Liver (tissue), 9 donors: ENCODE results near the gene PCDHGA9. TPM values are rescaled to one million over a fixed set of nuclear protein-coding genes. Genes with fewer than 3 reads are reported as not detected.
A peak's percentile ranks its signal among the peaks of the same experiment; 100 is the strongest.
"Not testable (repeated sequence)": the region's sequence is repeated elsewhere in the genome, so short reads cannot be mapped to it uniquely, and the experiment has no call there.

ENCODE experiments used
- DNase-seq: peaks from one replicate; pipeline ENCODE4 v3.0.0-alpha.2; 2017; ENCODE audit warnings: low spot score
- H3K27ac ChIP-seq, 2 donors: one replicate each; pipeline ENCODE4 v1.7.0; 2013; ENCODE audit warnings: inconsistent platforms in 2 of 2, low read length in 2 of 2, control low read depth in 1 of 2, low read depth in 1 of 2, mild to moderate bottlenecking in 1 of 2
- H3K27me3 ChIP-seq, 4 donors: one replicate each; pipeline versions ENCODE4 v1.6.1 to v1.7.0; 2013; ENCODE audit warnings: low read length in 3 of 4, inconsistent platforms in 1 of 4, mild to moderate bottlenecking in 1 of 4, moderate library complexity in 1 of 4; ENCODE audit not compliant: control insufficient read depth in 4 of 4, insufficient read depth in 4 of 4
- H3K36me3 ChIP-seq, 4 donors: one replicate each; pipeline versions ENCODE4 v1.6.1 to v1.7.0; 2013; ENCODE audit warnings: low read length in 3 of 4, mild to moderate bottlenecking in 3 of 4, low read depth in 1 of 4, moderate library complexity in 1 of 4; ENCODE audit not compliant: control insufficient read depth in 4 of 4, insufficient read depth in 3 of 4
- H3K4me1 ChIP-seq, 4 donors: one replicate each; pipeline versions ENCODE4 v1.6.1 to v1.7.0; 2013; ENCODE audit warnings: low read length in 3 of 4, mild to moderate bottlenecking in 3 of 4, moderate library complexity in 1 of 4; ENCODE audit not compliant: control insufficient read depth in 4 of 4, insufficient read depth in 4 of 4
- H3K4me3 ChIP-seq, 3 donors: one replicate each; pipeline versions ENCODE4 v1.6.1 to v1.7.0; 2013; ENCODE audit warnings: low read length in 3 of 3, control low read depth in 1 of 3, low read depth in 1 of 3, mild to moderate bottlenecking in 1 of 3
- H3K9ac ChIP-seq, 2 donors: one replicate each; pipeline ENCODE4 v1.7.0; 2013; ENCODE audit warnings: low read length in 2 of 2, mild to moderate bottlenecking in 2 of 2, moderate library complexity in 2 of 2, control low read depth in 1 of 2, low read depth in 1 of 2
- H3K9me3 ChIP-seq, 4 donors: one replicate each; pipeline versions ENCODE4 v1.6.1 to v1.7.0; 2013; ENCODE audit warnings: low read length in 3 of 4; ENCODE audit not compliant: control insufficient read depth in 4 of 4
- CTCF ChIP-seq: fragments of 150-350 bp; IDR thresholded peaks from 2 replicates; pipeline ENCODE4 v1.5.1; 2017; ENCODE audit warnings: improper control_type of control experiment, low read depth, low read length; ENCODE audit not compliant: missing input control
- EGR1 ChIP-seq, 2 donors: IDR thresholded peaks; 2 replicates each; pipeline ENCODE4 v1.6.1; 2016 to 2018; ENCODE audit warnings: antibody characterized with exemption in 2 of 2, low read depth in 2 of 2
- FOXA2 ChIP-seq: IDR thresholded peaks from 2 replicates; pipeline ENCODE4 v1.6.1; 2016; ENCODE audit warnings: antibody characterized with exemption
- GABPA ChIP-seq, 2 donors: IDR thresholded peaks in 1 of 2; conservative IDR thresholded peaks in 1 of 2; 2 replicates each; pipeline ENCODE4 v1.6.1; 2016; ENCODE audit warnings: antibody characterized with exemption in 2 of 2, mild to moderate bottlenecking in 1 of 2, moderate library complexity in 1 of 2
- HNF4A ChIP-seq, 2 donors: conservative IDR thresholded peaks; 2 replicates each; pipeline ENCODE4 v1.6.1; 2016; ENCODE audit warnings: antibody characterized with exemption in 2 of 2, mild to moderate bottlenecking in 2 of 2
- JUND ChIP-seq, 2 donors: IDR thresholded peaks; 2 replicates each; pipeline ENCODE4 v1.6.1; 2016; ENCODE audit warnings: antibody characterized with exemption in 2 of 2
- RAD21 ChIP-seq, 2 donors: IDR thresholded peaks; 2 replicates each; pipeline ENCODE4 v1.6.1; 2016; ENCODE audit warnings: antibody characterized with exemption in 2 of 2, mild to moderate bottlenecking in 2 of 2
- REST ChIP-seq: IDR thresholded peaks from 2 replicates; pipeline ENCODE4 v1.6.1; 2016; ENCODE audit warnings: antibody characterized with exemption, mild to moderate bottlenecking
- RXRA ChIP-seq, 2 donors: IDR thresholded peaks; 2 replicates each; pipeline ENCODE4 v1.6.1; 2017 to 2018; ENCODE audit warnings: antibody characterized with exemption in 2 of 2, mild to moderate bottlenecking in 1 of 2
- SP1 ChIP-seq: IDR thresholded peaks from 2 replicates; pipeline ENCODE4 v1.6.1; 2018; ENCODE audit warnings: antibody characterized with exemption, mild to moderate bottlenecking
- TAF1 ChIP-seq: conservative IDR thresholded peaks from 2 replicates; pipeline ENCODE4 v1.6.1; 2016; ENCODE audit warnings: antibody characterized with exemption, mild to moderate bottlenecking
- YY1 ChIP-seq: IDR thresholded peaks from 2 replicates; pipeline ENCODE4 v1.6.1; 2016; ENCODE audit warnings: antibody characterized with exemption, mild to moderate bottlenecking
- ZBTB33 ChIP-seq: IDR thresholded peaks from 2 replicates; pipeline ENCODE4 v1.6.1; 2016; ENCODE audit warnings: antibody characterized with exemption
- WGBS: extraction: QIAGEN DNeasy Blood & Tissue Kit; methylation state at CpG from one replicate; pipeline ENCODE4 v1.1.7; 2013; 5-methylcytosine and 5-hydroxymethylcytosine counted together
- polyA plus RNA-seq, 2 donors: library from polyadenylated mRNA; stranded (reverse) in 1 of 2; unstranded in 1 of 2; fragments of 200-250 nt in 1 of 2; fragments of >200 nt in 1 of 2; fragmentation: Nextera tagmentation in 1 of 2; extraction: Ambion mirVana in 1 of 2; gene quantifications; one replicate each; pipeline versions ENCODE4 v1.2.1 to v1.2.3, GENCODE V29; 2013 to 2015
- total RNA-seq, 2 donors: library from RNA; depleted of rRNA; stranded (reverse); fragments of >200 nt; gene quantifications; one replicate each; pipeline ENCODE4 v1.2.3, GENCODE V29; 2014
- TF ChIP-seq, protein P1 (sequence below): IDR thresholded peaks from 2 replicates; pipeline ENCODE4 v1.6.1; 2016; ENCODE audit warnings: antibody characterized with exemption
- TF ChIP-seq, protein P2 (sequence below): IDR thresholded peaks from 2 replicates; pipeline ENCODE4 v1.6.1; 2016; ENCODE audit warnings: antibody characterized with exemption
- donor health status: healthy.
- donor health status: healthy.
- donor health status: healthy.
- donor health status: healthy.
- donor health status: healthy.

Gene PCDHGA9
- total and polyA plus RNA-seq, 4 donors: 0.11 to 2.8 (median 0.57) TPM

- not testable (repeated sequence) for H3K27ac ChIP-seq, H3K4me1 ChIP-seq, H3K9ac ChIP-seq, H3K27me3 ChIP-seq, H3K36me3 ChIP-seq
- WGBS: 12% methylated on average over 47 of the region's 47 CpGs
- H3K4me3 ChIP-seq: peak within 1 kb of the TSS; percentile 32 to 67 (median 48)
- TF ChIP-seq CTCF (peak; percentile 64), RAD21 (IDR thresholded peaks at IDR 0.05) (peak; percentile 73 to 80)
- peak; percentile 53 for DNase-seq
- H3K9me3 ChIP-seq: peaks cover 41 to 77% (median 52%) of the 10 kb centered on the region in 4 donors
Observed at GRCh38 chr5:141417494-141418172, 15.1 kb downstream of the PCDHGA9 start, which contains the start of gene PCDHGB7. TSS of gene PCDHGB7 (plus strand) at chr5:141417677. CDS start at chr5:141417860, 183 bp downstream.

DNA sequence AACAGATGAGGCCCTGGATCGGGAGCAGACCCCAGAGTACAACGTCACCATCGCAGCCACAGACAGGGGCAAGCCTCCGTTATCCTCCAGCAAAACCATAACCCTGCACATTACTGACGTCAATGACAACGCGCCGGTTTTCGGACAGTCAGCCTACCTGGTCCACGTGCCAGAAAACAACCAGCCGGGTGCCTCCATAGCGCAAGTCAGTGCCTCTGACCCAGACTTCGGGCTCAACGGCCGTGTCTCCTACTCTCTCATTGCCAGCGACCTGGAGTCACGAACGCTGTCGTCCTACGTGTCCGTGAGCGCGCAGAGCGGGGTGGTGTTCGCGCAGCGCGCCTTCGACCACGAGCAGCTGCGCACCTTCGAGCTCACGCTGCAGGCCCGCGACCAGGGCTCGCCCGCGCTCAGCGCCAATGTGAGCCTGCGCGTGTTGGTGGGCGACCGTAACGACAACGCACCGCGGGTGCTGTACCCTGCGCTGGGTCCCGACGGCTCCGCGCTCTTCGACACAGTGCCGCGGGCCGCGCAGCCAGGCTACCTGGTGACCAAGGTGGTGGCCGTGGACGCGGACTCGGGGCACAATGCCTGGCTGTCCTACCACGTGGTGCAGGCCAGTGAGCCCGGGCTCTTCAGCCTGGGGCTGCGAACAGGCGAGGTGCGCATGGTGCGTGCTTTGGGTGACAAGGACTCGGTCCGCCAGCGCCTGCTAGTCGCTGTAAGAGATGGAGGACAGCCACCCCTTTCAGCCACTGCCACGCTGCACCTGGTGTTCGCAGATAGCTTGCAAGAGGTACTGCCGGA is 16.7 kb downstream of the PCDHGA9 start:
- 35% methylated on average over 74 of the region's 74 CpGs for WGBS
- TF ChIP-seq TAF1: no peak
- no peak for TF ChIP-seq YY1
- TF ChIP-seq, protein P1, sequence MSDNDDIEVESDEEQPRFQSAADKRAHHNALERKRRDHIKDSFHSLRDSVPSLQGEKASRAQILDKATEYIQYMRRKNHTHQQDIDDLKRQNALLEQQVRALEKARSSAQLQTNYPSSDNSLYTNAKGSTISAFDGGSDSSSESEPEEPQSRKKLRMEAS: no peak
- TF ChIP-seq EGR1 (IDR thresholded peaks at IDR 0.05; ENCODE audit: low read depth in 2 of 2): no peak
- TF ChIP-seq, protein P2, sequence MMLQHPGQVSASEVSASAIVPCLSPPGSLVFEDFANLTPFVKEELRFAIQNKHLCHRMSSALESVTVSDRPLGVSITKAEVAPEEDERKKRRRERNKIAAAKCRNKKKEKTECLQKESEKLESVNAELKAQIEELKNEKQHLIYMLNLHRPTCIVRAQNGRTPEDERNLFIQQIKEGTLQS: no peak
- TF ChIP-seq ZBTB33: no peak
- no peak for TF ChIP-seq RAD21 (IDR thresholded peaks at IDR 0.05)
- TF ChIP-seq RXRA (IDR thresholded peaks at IDR 0.05): no peak
- TF ChIP-seq REST: no peak
- no peak for TF ChIP-seq HNF4A (conservative IDR thresholded peaks at IDR 0.05)
- no peak for TF ChIP-seq FOXA2
- TF ChIP-seq GABPA (IDR thresholded peaks at IDR 0.05 in 1 of 2, conservative IDR thresholded peaks at IDR 0.05 in 1 of 2): no peak
- no peak for TF ChIP-seq JUND (IDR thresholded peaks at IDR 0.05)
- TF ChIP-seq SP1: no peak
- DNase-seq: no peak
- H3K4me1 ChIP-seq: no peaks in the 10 kb centered on the region
- peak overlapping the region in 2 of 3 donors; percentile 23 to 59 for H3K4me3 ChIP-seq
- peaks cover 0 to 5% (median 0%) of the 10 kb centered on the region in 4 donors for H3K27me3 ChIP-seq
- H3K36me3 ChIP-seq: no peaks in the 10 kb centered on the region
- no peak overlapping the region for H3K9ac ChIP-seq
- H3K27ac ChIP-seq: no peak overlapping the region
- peaks cover 47 to 75% (median 58%) of the 10 kb centered on the region in 4 donors for H3K9me3 ChIP-seq
